Colon (tissue), 2 donors: ENCODE data around the gene HIPK4.

Source experiments
- FAIRE-seq: peaks from 2 replicates; lab custom pipeline; 2012; peaks lifted over from hg19 to GRCh38; lab: Jason Lieb, UNC
- donor health status: control.
- donor health status: control.

The HIPK4 gene

DNA sequence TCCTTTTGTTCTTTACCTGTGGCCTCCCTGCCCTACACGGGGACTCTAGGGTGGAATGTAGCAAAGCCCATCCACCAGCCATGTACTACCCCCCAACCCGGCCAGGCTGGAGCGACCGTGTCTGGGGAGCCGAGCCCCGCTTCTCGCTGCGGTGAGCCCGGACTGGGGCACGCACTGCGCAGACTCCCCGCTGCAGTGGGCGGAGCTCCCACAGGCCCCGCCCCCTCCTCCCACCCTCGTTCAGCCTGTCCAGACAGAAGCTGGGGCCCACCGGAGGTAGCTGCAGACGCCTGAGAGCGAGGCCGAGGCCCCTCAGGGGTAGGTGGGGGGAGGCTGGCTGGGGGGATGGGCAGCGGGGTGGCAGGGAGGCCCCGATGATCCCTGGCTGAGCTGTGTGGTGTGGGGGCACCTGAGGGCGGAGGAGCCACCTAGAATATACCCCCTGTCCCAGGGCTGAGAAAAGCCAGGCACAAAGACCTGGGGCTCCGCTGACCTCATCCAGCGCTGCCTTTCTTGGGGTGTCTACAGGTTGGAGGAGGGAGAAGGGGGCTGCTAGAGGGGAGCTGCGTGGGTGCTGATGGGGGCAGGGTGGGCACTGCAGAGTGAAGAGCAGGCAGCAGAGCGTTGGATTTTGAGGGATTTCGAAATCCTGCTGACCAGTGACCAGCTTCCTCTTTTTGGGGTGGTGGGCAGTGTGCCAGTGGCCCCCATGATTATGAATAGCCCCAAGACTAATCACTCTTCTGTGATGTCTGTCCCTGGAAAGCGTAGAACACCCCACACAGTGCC lies 24.2 kb downstream of the HIPK4 start:
- FAIRE-seq: no peak

DNA sequence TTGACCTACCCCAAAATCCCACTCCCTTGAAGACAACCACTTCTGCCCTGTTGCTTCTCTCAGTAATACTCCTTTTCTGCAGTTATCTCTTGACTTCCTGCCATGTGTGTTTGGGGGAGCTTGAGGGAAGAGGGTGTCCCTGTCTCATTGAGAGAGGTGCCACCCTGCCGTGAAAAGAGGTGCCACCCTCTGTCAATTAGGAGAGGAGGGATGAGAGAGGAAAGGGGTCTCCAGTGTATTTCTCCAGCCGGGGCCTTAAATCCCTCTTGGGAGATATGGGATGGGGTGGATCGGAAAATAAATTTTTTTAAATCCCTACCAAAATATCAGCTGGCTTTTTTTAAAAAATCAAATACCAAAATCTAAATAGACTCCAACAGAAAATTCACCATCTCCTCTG lies 25.0 kb downstream of the HIPK4 start:
- FAIRE-seq: no peak

DNA sequence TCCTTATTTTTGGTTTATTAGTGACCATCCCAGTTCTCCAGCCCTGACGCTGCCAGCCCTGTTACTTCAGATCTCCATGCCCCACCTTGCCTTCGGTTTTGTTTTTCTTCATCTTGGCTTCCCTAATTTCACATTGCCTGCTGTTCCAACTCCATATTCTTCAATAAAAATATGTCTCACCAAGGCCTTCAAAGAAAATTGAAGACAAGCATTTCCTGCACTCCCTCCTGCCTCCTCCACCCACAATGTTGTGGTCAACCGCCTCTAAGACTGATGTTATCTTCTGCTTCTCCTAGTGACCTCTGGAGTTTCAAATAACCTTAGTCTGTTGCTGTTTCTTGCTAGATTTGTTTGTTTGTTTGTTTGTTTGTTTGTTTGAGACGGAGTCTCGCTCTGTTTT lies 26.9 kb downstream of the HIPK4 start:
- no peak for FAIRE-seq

DNA sequence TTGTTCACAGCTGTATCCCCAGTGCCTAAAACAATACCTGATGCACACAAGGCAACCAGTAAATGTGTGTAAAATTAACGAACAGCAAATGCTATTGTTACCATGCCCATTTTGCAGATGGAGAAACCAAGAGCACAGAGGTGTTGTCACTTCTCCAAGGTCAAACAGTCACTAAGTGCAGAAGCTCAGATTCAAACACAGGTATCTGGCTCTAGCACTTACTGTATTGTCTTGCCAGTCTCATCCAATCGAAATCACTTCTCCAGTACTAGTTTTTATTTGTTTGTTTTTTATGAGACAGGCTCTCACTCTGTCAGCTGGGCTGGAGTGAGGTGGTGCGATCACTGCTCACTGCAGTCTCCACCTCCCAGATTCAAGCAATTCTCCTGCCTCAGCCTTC lies 27.8 kb downstream of the HIPK4 start:
- no peak for FAIRE-seq

DNA sequence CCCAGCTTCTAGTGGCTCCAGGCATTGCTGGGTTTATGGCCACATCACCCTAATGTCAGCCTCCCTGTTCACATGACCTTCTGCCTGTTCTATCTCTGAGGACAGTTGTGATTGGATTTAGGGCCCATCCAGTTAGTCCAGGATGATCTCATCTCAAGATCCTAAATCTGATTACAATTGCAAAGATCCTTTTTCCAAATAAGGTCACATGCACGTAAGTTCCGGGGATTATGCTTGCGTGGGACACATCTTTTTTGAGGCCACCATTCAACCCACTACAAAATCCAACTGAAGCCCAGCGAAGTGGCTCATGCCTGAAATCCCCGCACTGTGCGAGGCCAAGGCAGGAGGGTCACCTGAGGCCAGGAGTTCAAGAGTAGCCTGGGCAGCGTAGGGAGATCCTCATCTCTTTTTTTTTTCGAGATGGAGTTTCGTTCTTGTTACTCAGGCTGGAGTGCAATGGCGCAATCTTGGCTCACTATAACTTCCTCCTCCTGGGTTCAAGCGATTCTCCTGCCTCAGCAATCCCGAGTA lies 29.2 kb downstream of the HIPK4 start:
- no peak for FAIRE-seq

DNA sequence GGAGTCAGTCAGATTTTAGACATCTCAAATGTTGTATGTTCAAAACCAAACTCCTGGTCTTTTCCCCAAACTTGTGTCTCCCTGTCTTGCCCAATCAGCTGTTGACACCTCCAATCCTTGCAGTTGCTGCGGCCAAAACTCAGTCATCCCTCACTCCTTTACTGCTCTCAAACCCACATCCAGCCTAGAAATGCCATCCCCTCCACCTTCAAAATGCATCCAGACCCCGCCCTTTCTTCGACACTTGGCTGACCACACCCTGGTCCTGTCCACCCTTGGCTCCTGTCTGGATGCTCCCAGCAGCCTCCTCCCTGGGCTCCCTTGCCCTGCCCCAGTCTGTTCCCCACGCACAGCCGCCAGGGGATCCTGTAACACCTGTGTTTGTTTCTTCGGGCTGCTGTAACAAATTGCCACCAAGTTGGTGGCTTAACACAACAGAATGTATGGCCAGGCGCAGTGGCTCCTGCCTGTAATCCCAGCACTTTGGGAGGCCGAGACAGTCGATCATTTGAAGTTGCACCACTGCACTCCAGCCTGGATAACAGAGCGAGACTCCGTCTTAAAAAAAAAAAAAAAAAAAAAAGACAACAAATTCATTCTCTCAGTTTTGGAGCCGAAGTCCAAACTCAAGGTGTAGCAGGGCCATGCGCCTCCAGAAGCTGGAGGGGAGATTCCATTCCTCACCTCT lies 29.8 kb downstream of the HIPK4 start:
- no peak for FAIRE-seq

DNA sequence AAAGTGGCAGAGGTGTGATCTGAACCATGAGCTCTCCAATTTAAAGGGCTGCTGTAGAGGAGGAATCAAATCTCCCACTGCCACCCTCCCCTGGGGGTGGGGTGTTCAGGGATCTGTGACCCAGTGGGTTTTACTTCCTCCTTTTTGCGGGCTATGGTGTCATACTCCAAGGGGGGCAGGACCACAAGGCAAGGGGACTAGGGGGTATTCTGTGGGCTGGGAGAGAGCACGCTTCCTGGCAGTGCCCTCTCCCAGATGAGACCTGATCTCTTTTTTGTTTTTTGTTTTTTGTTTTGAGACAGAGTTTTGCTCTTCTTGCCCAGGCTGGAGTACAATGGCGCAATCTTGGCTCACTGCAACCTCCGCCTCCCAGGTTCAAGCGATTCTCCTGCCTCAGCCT lies 31.2 kb downstream of the HIPK4 start:
- FAIRE-seq: no peak

DNA sequence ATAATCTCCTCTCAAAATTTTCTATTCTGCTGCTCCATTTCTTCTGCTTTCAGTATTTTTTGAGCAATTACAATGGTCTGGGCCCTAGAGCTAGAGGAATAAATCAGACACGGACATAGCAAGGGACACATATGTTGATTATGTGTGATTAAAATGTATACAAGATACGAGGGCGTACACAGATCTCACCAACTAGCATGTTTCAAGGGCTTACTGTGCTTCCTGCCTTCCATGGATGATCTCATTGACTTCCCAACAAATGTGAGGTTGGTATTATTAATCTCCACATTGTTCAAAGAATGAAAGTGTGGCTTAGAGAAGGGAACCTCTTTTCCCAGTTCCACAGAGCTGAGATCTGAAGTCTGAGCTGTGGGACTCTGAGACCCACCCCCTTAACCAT lies 32.3 kb downstream of the HIPK4 start:
- FAIRE-seq: no peak

DNA sequence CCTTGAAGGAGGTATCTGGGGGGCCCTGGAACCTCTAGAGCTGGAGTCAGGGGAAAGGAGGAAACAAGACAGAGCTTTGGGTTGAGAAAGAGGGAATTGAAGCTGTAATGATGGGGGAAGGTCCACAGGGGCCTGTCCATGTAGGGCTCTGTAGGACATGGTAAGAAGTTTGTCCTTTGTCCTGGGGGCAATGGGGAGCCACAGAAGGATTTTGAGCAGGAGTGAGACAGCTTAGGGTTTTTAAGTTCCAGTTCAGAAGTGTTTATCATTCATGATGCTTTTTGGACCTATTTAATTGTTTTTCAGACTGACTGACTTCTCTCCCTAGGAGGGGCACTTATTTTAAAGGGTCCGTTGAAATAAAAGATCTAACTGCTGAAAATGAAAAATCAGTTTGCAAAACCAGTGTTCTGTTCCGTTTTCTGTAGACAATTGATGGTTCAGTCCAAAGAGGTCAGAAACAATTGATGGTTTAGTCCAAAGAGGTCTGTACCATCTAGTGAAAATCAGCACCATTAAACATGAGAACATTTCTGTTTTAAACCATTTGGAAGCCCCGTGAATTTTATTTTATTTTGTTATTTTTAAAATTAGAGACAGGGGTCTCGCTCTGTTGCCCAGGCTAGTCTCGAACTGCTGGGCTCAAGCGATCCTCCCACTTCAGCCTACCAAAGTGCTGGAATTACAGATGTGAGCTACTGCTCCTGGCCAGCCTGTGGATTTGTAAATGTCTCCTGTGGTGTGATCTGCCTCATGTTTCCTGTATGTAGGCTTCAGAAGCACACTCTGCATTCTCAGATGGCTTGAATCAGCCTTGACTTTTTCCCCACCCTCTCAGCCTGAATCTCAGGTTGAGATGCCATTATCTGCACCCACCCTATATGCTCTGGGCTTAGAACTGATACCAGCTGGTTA lies 33.0 kb downstream of the HIPK4 start:
- no peak for FAIRE-seq

DNA sequence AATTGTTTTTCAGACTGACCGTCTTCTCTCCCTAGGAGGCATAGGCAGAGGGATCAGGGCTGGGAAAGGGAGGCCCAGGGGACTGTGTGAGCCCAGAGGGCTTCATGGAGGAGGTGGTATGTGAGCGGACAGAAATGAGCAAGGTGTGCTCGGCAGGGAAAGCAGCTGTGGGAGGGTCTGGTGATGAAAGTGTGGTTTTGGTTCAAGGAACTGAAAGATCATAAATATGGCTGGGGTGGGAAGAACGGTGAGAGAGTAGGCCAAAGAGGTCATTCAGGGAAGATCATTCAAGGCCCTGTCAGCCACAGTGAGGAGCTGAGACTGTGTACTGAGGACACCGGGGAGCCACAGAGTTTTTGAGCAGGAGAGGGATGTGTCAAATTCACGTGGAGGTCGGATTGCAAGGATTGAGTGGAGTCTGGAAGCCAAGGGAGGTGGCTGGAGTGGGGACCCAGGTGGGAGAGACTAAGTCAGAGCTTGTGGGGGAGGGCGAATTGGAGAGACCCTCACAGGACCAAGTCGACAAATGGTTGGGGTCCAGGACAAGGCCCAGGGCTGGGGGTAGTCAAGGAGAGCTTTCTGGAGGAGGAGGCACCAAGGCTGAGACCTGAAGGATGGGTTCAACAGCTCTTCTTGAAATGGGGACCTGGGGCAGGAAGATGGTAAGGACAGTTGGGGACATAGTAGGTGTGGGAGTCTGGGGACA lies 33.9 kb downstream of the HIPK4 start:
- FAIRE-seq: no peak

DNA sequence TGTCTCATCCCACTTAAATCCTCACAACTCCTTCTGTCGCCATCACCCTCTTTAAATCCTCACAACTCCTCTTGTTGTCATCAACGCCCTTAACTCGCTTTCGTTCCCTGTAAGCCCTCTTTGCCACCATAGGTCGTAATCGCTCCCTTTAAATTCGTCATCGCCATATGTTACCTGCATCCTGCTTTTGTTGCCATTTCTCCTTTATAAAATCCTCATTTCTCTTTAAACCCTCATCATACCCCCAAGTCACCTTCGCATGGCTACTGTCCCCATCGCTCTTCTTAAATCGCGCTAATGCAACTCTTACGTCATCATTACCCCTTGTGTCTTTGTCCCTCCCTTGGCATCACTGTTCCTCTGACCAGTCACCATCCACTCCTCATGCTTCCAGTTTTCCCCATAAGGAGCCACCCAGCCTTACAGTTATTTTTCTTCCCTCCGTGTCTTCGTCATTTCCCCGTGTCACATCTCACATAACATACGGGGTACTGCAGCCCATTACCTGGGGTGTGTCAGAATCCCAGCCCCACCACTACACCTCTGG lies 40.9 kb downstream of the HIPK4 start:
- FAIRE-seq: no peak

DNA sequence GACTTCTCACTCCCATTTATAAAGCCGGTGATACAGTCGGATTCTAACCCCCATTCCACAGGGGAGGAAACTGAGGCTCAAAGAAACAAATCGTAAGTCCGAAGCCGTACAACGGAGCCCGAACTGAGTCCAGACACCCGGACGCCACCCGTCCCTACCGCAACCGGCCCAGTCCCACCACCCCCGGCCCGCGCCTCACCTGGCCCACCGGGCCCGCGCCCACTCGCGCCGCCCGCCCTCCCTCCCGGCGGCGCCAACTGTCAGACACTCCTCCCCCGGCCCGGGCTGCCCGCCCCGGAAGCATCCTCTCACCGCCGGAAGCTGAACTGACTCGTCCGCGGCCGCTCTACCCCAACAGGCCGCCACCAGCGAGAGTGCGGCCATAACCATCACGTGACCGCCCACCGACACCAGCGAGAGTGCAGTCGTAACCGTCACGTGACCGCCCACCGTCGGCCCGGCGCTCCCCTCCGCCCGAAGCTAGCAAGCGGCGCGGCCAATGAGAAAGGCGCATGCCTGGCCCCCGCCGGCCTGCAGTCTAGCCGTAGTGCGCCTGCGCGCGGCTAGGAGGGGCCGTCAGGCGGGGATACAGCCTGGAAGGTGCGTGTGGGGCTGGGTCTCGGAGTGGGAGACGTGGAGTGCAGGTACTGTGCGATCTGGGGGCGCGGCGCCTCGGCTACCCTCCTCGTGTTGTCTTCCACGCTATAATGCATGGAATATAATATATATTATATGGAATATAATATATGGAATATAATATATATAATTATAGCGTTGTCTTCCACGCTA lies 41.7 kb downstream of the HIPK4 start, which contains the start of the genes C19orf47 and PLD3:
Gene C19orf47 (minus strand): TSS at position 273 of the 789 bp plus-strand sequence. CDS start 6,540 bp downstream, outside the sequence.
Gene PLD3 (plus strand): TSS at position 571 of the 789 bp plus-strand sequence. CDS start 17,789 bp downstream, outside the sequence.
- FAIRE-seq: no peak

DNA sequence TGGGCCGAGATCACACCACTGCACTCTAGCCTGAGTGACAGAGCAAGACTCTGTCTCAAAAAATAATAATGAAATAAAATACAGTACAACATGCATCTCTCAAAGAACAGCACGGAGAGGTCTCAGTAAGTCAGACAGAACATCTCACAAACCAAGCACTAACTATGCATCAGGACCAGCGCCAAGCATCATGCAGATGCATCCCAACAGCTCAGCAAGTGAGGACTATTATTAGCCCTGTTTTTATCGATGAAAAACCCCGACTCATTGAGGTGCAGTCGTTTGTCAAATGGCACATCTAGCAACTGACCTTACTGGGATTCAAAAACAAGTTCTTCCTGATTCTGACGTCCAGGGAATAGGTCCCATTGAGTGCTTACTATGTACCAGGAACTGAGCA lies 45.6 kb downstream of the HIPK4 start:
- FAIRE-seq: no peak

DNA sequence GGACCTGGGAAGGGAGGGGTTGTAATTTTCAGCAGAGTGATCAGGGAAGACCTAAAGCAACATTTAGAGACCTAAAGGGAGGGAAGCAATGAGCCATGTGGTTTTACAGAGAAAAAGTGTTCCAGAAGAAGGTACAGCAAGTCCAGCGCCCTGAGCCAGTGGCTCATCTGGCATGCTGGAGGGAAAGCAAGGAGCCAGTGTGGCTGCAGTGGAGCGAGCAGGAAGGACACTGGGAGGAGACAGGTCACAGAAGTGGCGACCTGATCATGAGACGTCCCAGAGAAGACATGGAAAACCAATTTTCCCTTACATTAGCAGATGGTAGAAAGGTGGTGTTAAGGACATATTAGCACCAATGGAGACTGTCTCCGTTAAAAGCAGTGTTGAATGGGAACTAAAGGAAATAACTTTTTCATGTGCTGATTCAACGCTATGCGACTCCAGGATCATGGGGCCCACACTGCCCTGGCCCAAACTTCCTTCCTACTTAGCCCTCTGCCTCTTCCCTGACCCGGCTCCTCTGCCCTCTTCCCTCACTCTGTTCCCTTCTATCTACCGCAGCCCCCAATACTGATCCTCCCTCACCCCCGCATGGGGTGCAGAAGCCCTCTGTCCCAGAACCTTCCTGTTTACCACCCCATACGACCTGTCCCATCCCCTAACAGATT lies 47.2 kb downstream of the HIPK4 start:
- FAIRE-seq: no peak

DNA sequence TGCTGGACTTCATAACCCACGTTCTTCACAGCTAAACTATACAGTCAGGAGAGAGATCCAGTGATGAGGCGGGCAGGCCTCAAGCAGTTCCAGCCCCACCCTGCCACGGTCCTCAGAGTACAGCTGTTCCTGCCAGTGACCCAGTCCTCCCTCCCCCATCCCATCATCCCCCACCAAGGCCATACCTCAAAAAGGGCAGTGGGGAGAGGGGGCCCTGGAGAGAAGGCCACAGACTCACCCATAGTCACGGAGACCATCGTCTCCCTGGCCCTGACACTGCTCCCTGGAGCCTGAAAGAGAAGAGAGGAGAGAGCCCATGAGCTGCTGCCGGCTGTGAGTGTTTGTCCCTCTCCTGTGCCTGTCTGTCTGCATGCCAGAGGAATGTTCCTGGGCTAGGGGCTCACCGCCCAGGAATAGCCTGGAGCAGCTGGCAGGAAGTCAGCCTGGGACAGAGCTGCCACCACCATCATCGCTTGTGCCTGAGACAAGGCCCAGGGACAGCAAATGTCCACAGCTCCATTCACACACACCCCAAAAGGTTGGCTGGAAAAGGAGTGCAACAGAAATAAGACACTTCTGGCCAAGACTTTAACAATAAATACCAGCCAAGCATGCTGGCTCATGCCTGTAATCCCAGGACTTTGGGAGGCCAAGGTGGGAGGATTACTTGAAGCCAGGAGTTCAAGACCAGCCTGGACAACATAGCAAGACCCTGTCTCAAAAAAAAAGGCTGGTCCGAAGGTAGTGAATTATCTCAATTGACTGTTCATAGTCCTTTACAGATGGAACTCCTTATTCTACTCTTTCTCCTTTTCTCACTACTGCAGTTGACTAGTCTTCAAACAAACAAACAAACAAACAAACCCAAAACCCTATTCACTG lies 48.1 kb downstream of the HIPK4 start:
- no peak for FAIRE-seq

DNA sequence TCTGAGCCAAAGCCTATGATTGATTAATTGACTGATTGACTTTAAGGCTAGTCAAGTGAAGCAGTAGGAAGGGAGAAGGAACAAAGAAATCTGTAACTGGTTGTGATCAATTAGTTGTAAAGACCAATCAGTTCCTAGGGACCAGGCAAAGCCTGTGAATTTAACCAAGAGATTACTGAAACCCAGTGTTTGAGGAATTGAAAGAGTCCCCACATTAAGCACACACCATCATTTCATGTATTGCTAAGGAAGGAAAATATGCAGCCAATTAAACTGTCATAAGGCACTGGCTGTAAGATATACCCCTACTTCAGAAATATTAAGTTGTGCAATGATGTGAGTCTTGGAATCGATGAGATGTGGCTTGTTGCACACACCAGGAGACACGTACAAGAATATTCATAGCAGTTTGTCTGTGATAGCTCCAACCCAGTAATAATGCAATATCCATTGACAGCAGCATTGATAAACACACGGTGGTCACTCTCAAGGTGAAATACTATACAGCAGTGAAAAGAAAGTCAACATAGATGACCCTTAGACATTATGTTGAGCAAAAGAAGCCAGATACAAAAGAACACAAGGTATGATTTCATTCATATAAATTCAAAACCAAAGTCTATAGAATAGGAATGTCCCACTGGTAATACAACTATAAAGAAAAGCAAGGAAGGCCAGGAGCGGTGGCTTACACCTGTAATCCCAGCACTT lies 50.8 kb downstream of the HIPK4 start:
- no peak for FAIRE-seq

DNA sequence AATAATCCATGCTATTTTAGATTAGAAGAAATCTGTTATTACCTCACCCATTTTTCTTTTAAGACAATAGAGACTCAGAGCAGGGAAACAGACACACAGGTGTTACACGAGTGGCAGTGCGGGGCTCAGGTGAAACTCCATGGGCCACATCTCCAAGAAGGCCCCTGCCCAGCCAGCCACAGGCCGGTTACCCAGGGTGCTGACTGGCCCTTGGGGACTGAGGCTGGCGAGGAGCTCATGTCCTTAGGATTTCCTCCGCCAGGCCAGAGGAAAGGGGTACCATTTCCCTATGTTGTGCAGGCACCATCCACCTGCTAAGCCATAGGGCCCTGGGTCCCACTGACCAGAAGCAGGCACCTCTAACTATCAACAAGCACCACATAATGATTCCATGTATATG lies 52.4 kb downstream of the HIPK4 start:
- no peak for FAIRE-seq

DNA sequence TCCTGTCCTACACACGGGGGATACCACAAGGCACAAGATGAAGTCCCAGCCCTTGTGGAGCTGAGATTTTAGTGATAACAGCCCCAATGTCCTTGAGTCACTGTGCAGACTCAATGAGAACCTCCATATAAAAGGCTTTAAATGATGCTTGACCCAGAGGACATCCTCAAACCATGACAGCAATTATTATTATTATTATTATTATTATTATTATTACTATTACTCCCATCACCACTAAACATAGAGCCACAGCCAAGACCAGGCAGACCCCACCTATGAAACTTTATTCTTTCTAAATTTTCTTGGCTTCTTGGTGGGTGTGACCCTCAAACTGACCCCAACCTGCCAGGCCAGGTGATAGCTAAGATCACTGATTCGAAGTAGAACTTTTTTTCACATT lies 52.9 kb downstream of the HIPK4 start:
- FAIRE-seq: no peak
